GM21737 (cell line): ENCODE measurements around the gene STXBP6.

Experiments used
- ATAC-seq: cut with Tn5 transposase; IDR thresholded peaks from one replicate; pipeline ENCODE4 v1.9.1; 2021; ENCODE audit warnings: mild to moderate bottlenecking, moderate library complexity; ENCODE audit not compliant: unreplicated experiment

Gene STXBP6

GRCh38 chr14:25052921-25053320, 3.0 kb upstream of the STXBP6 start:
- ATAC-seq, result no peak

- ATAC-seq, result no peak
These were observed 2.4 kb upstream of the STXBP6 start for GRCh38 chr14:25052385-25052784.

- ATAC-seq, result no peak
These were observed 563 bp upstream of the STXBP6 start for GRCh38 chr14:25050269-25051150.

GRCh38 chr14:25049093-25049567, 817 bp downstream of the STXBP6 start:
- no peak for ATAC-seq

GRCh38 chr14:25048170-25049016, 1.6 kb downstream of the STXBP6 start:
- no peak for ATAC-seq

- ATAC-seq, result no peak
These were observed 3.5 kb downstream of the STXBP6 start for GRCh38 chr14:25046301-25046943.

- ATAC-seq, result no peak
These were observed 5.7 kb downstream of the STXBP6 start for GRCh38 chr14:25044106-25044698.

GRCh38 chr14:25042362-25043299, 7.3 kb downstream of the STXBP6 start:
- no peak for ATAC-seq

GRCh38 chr14:25041898-25042297, 8.0 kb downstream of the STXBP6 start:
- no peak for ATAC-seq

GRCh38 chr14:25041484-25041883, 8.5 kb downstream of the STXBP6 start:
- no peak for ATAC-seq

- no peak for ATAC-seq
These were observed 10.0 kb downstream of the STXBP6 start for GRCh38 chr14:25039933-25040332.

- ATAC-seq, result no peak
These were observed 11.8 kb downstream of the STXBP6 start for GRCh38 chr14:25038044-25038668.

- no peak for ATAC-seq
These were observed 12.9 kb downstream of the STXBP6 start for GRCh38 chr14:25037032-25037431.

- ATAC-seq, result no peak
These were observed 14.9 kb downstream of the STXBP6 start for GRCh38 chr14:25034803-25035681.

GRCh38 chr14:25033358-25033757, 16.6 kb downstream of the STXBP6 start:
- no peak for ATAC-seq

GRCh38 chr14:25032092-25032784, 17.7 kb downstream of the STXBP6 start:
- no peak for ATAC-seq

- no peak for ATAC-seq
These were observed 23.3 kb downstream of the STXBP6 start for GRCh38 chr14:25026476-25027137.
